ENCODE data around the gene FLVCR2.
A peak's percentile ranks its signal among the peaks of the same experiment; 100 is the strongest.

The FLVCR2 gene

GRCh38 chr14:75543786-75544185 is 34.6 kb upstream of the FLVCR2 start:
- no peak for TF ChIP-seq CTCF (IDR thresholded peaks at IDR 0.05; ENCODE audit: control extremely low read depth, extremely low read depth, low read depth, missing control alignments)
- DNase-seq (ENCODE audit: extremely low spot score): no peak
- ChIA-PET CTCF (interaction anchor here (1.3 to 6.0 kb wide), 7 partner anchors 13 to 55 kb away, joined by 3 to 53 read pairs (median 6); no protein-coding TSS in a partner anchor), POLR2A (interaction anchor here (0.7 kb wide), 1 partner anchor 11 kb away, joined by 3 read pairs; no protein-coding TSS in a partner anchor)

DNA sequence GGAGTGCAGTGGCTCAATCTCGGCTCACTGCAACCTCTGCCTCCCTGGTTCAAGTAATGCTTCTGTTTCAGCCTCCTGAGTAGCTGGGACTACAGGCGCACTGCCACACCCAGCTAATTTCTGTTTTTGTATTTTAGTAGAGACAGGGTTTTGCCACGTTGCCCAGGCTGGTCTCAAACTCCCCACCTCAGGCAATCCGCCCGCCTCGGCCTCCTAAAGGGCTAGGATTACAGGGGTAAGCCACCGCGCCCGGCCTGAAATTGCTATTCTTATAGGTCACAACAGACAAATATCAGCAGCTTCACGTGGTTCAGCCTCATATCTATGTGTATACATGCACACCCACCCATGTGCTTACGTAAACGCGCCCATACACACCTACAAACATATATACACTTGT is 32.5 kb upstream of the FLVCR2 start:
- ChIA-PET CTCF (interaction anchor here (1.0 to 1.4 kb wide), 3 partner anchors 10 to 16 kb away, joined by 3 to 4 read pairs (median 4); no protein-coding TSS in a partner anchor), POLR2A (interaction anchor here (0.7 kb wide), 1 partner anchor 49 kb away, joined by 3 read pairs; no protein-coding TSS in a partner anchor)
- TF ChIP-seq CTCF (IDR thresholded peaks at IDR 0.05; ENCODE audit: control extremely low read depth, extremely low read depth, low read depth, missing control alignments): no peak
- no peak for DNase-seq (ENCODE audit: extremely low spot score)

GRCh38 chr14:75547552-75548250 is 30.7 kb upstream of the FLVCR2 start:
- TF ChIP-seq CTCF (IDR thresholded peaks at IDR 0.05; ENCODE audit: control extremely low read depth, extremely low read depth, low read depth, missing control alignments): no peak
- DNase-seq (ENCODE audit: extremely low spot score): no peak
- ChIA-PET CTCF (interaction anchor here (1.0 to 6.6 kb wide), 6 partner anchors 14 to 106 kb away, joined by 3 to 82 read pairs (median 6); no protein-coding TSS in a partner anchor), POLR2A (no interaction called here)

GRCh38 chr14:75548544-75548943 is 29.9 kb upstream of the FLVCR2 start:
- no peak for DNase-seq (ENCODE audit: extremely low spot score)
- POLR2A ChIA-PET: interaction anchor here (0.9 kb wide), 1 partner anchor 106 kb away, joined by 3 read pairs; no protein-coding TSS in a partner anchor
- CTCF ChIA-PET: interaction anchor here (0.9 to 6.6 kb wide), 11 partner anchors 9 to 240 kb away, joined by 3 to 82 read pairs (median 4); no protein-coding TSS in a partner anchor
- no peak for TF ChIP-seq CTCF (IDR thresholded peaks at IDR 0.05; ENCODE audit: control extremely low read depth, extremely low read depth, low read depth, missing control alignments)

DNA sequence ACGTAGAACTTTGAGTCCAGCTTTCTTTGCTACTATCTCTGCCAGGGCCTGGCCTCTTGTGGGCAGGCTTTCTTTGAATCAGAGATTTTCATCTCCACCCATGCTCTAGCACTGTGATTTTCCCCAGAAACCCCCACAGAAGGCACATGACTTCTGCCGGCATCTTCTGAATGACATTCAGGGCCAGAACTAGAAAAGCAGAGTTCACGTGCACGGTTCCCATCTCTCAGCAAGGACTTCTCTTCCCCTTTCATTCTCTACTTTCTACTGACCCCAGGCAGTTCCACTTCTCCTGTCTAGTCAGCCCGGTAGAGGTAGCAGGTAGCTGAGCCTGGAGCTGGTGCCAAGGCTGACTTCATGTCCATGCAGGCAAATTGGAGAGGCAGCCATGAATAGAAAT is 29.3 kb upstream of the FLVCR2 start:
- DNase-seq (ENCODE audit: extremely low spot score): peak; percentile 62
- no peak for TF ChIP-seq CTCF (IDR thresholded peaks at IDR 0.05; ENCODE audit: control extremely low read depth, extremely low read depth, low read depth, missing control alignments)
- ChIA-PET POLR2A (interaction anchor here (0.9 kb wide), 1 partner anchor 105 kb away, joined by 3 read pairs; no protein-coding TSS in a partner anchor), CTCF (interaction anchor here (0.9 to 6.6 kb wide), 12 partner anchors 10 to 241 kb away, joined by 3 to 82 read pairs (median 4); no protein-coding TSS in a partner anchor)

DNA sequence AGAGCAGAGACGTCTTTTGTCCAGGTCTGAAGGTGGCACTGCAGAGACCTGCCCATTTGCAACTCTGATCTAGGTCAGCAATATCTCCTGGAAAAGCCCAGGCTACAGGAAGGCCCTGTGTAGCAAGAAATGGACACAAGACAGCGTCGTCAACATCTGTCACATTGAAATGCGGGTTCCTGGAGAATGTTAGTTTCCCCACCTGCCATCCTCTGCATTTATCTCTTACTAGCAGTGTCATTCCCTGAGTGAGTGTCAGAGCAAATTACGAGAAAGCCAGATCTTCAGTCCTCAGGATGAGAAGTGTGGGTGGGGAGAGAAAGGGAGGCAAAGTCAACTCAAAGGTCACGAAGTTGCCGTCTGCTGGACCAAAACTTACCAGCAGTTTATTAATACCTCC is 27.4 kb upstream of the FLVCR2 start:
- CTCF ChIA-PET: interaction anchor here (6.6 kb wide), 1 partner anchor 11 kb away, joined by 82 read pairs; no protein-coding TSS in a partner anchor
- no peak for TF ChIP-seq CTCF (IDR thresholded peaks at IDR 0.05; ENCODE audit: control extremely low read depth, extremely low read depth, low read depth, missing control alignments)
- DNase-seq (ENCODE audit: extremely low spot score): no peak
- POLR2A ChIA-PET: no interaction called here
